PC-3 (cell line): ENCODE data around the gene ULBP1. TPM values are rescaled to one million over a fixed set of nuclear protein-coding genes. Genes with fewer than 3 reads are reported as not detected.
"Not testable (repeated sequence)": the region's sequence is repeated elsewhere in the genome, so short reads cannot be mapped to it uniquely, and the experiment has no call there.

ENCODE experiments used
- ATAC-seq: fragments of 200-7000 bp; cut with Tn5 transposase; 2 replicates; pipeline ENCODE4 v1.9.1; 2020; ENCODE audit warnings: mild to moderate bottlenecking, moderate library complexity
- BruUV-seq: library from RNA; stranded (reverse); fragments of 400-500 nt; replicated peaks from 2 replicates; lab custom pipeline; 2021; lab: Mats Ljungman, UMichigan
- CTCF ChIA-PET: fragments of 300-600 bp; sonication (Branson Sonifier 250); formaldehyde crosslinking; loops from one replicate; lab custom pipeline; 2022; ENCODE audit warnings: antibody characterized with exemption; lab: Charles Lee
- POLR2A ChIA-PET: fragments of 300-600 bp; sonication (Branson Sonifier 250); formaldehyde crosslinking; loops from one replicate; lab custom pipeline; 2022; ENCODE audit warnings: antibody characterized with exemption; ENCODE audit not compliant: unreplicated experiment; lab: Charles Lee
- DNase-seq: peaks from one replicate; pipeline ENCODE4 v3.0.0-alpha.2; 2015
- H2AFZ ChIP-seq: fragments of 300-600 bp; sonication (generic); 2 replicates; pipeline ENCODE4 v1.6.0; 2016; ENCODE audit warnings: antibody characterized with exemption, low read length
- H3F3A ChIP-seq: fragments of 300-600 bp; sonication (generic); one replicate; pipeline ENCODE4 v1.6.0; 2017; ENCODE audit warnings: antibody characterized with exemption, low read length, control low read depth, mild to moderate bottlenecking; ENCODE audit not compliant: unreplicated experiment
- H3K27ac ChIP-seq: fragments of 300-600 bp; sonication (generic); 2 replicates; pipeline ENCODE4 v1.5.1; 2016; ENCODE audit warnings: mild to moderate bottlenecking, low read length
- H3K27me3 ChIP-seq: fragments of 300-600 bp; sonication (generic); 2 replicates; pipeline ENCODE4 v1.6.1; 2016; ENCODE audit warnings: low read length, mixed read lengths
- H3K36me3 ChIP-seq: fragments of 300-600 bp; sonication (generic); 2 replicates; pipeline ENCODE4 v1.6.1; 2016; ENCODE audit warnings: low read depth, mixed run types, low read length, mixed read lengths
- H3K4me1 ChIP-seq: fragments of 300-600 bp; sonication (generic); 2 replicates; pipeline ENCODE4 v1.5.1; 2016; ENCODE audit warnings: low read length; ENCODE audit not compliant: insufficient read depth
- H3K4me2 ChIP-seq: fragments of 300-600 bp; sonication (generic); 2 replicates; pipeline ENCODE4 v1.6.0; 2016; ENCODE audit warnings: low read length
- H3K4me3 ChIP-seq: fragments of 300-600 bp; sonication (generic); 2 replicates; pipeline ENCODE4 v1.5.1; 2016; ENCODE audit warnings: mild to moderate bottlenecking, low read length, mixed read lengths
- H3K79me2 ChIP-seq: fragments of 300-600 bp; sonication (generic); 2 replicates; pipeline ENCODE4 v1.6.1; 2017; ENCODE audit warnings: low read length, mixed read lengths
- H3K9ac ChIP-seq: fragments of 300-600 bp; sonication (generic); 2 replicates; pipeline ENCODE4 v1.6.0; 2016; ENCODE audit warnings: mild to moderate bottlenecking, low read length
- H3K9me2 ChIP-seq: fragments of 300-600 bp; sonication (generic); replicated peaks from 2 replicates; pipeline ENCODE4 v1.6.1; 2016; ENCODE audit warnings: mixed run types, low read length, mixed read lengths
- H3K9me3 ChIP-seq: fragments of 300-600 bp; sonication (generic); 2 replicates; pipeline ENCODE4 v1.6.1; 2016; ENCODE audit warnings: low read length, mixed read lengths
- H4K20me1 ChIP-seq: fragments of 300-600 bp; sonication (generic); 2 replicates; pipeline ENCODE4 v1.6.1; 2016; ENCODE audit warnings: low read length, mixed read lengths
- EZH2 ChIP-seq: fragments of 300-600 bp; sonication (generic); IDR thresholded peaks from one replicate; pipeline ENCODE4 v1.6.1; 2017; ENCODE audit warnings: antibody characterized with exemption, mild to moderate bottlenecking, low read length; ENCODE audit not compliant: unreplicated experiment
- EZH2phosphoT487 ChIP-seq: fragments of 300-600 bp; sonication (generic); IDR thresholded peaks from 2 replicates; pipeline ENCODE4 v1.6.1; 2018; ENCODE audit warnings: mild to moderate bottlenecking, antibody characterized with exemption, low read length, borderline replicate concordance
- intact Hi-C: fragments of 100-400 bp; cut with micrococcal nuclease; formaldehyde crosslinking; loops from 2 replicates; pipeline ENCODE4 v1.9.0; 2023
- total RNA-seq: library from RNA; depleted of rRNA; stranded (reverse); fragments of >200 nt; gene quantifications from 2 replicates; pipeline ENCODE4 v1.2.3, GENCODE V29; 2014

The ULBP1 gene
- total RNA-seq, 1 experiment from 2014 or later = 0.87 TPM

DNA sequence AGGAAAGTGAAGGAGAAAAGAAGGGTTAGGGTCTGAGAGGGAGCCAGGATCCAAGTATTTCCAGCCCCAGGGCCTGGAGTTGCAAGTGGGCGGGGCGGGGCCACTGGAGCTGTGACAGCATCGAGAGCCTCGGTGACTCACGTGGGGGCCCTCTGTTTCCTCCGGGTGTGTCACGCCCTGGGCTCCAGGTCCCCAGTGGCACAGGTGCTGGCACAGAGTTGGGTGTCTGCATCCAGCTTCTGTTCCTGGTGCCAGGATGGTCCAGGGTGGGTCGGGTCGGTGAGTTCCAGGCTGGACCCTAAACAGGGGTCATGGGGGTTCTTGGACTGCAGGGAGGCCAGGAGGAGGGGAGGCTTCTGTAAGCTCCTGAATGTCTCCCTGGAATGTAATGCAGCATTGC is 44.8 kb downstream of the ULBP1 start:
- no peaks in the 10 kb centered on the region for H3K27me3 ChIP-seq

DNA sequence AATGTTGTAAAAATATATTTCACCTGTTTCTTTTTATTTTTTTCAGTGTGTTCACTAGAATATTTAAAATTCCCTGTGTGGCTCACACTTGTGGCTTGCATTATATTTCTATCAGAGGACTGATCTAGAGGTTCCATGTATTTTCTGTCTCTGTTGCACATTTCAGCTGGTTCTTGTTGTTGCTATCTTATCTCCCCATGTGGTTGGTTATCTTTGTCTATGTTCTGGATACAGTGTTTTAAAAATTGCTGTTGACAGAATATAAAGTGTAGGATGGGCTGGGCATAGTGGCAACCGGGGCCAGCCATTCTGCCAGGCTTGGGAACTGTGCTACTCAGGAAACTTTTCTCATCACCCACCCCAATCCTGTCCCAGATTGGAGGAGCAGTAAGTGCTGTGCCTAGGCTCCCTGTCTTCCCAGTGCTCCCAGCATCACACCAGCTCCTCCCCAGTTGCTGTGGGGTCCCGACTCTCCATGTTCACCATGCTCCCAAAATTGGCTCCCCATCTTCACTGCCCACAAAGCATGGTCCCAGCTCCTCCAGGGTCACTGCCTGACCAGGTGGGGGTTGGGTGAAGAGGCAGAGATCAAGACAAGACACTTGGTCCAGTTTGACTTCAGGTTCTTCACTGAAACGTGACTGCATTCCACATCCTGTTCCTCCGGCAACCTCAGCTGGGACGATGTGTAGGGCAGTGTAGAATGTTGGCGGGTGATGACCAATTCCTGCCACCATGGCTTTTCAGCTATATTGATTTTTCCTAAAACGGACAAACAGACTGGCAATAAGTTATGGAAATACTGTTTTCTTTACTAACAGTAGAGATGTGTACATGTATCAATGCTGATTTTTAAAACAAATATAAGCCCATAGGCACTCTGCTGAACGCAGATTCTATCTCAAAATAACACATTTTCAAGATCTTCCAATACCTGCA is 49.4 kb downstream of the ULBP1 start:
- POLR2A ChIA-PET = interaction anchor here (0.7 kb wide), 1 partner anchor 85 kb away, joined by 15 read pairs; no protein-coding TSS in a partner anchor
- H3K79me2 ChIP-seq, H4K20me1 ChIP-seq, H3K27ac ChIP-seq, ATAC-seq, H3K36me3 ChIP-seq, H3F3A ChIP-seq, H2AFZ ChIP-seq, CTCF ChIA-PET, BruUV-seq, H3K9me2 ChIP-seq, H3K9me3 ChIP-seq, H3K4me1 ChIP-seq, H3K27me3 ChIP-seq, H3K9ac ChIP-seq, H3K4me2 ChIP-seq, H3K4me3 ChIP-seq, DNase-seq: not testable (repeated sequence)
- intact Hi-C loops = loop anchor here (10.0 kb wide), 1 partner anchor 288 kb away; no protein-coding TSS in a partner anchor

More for the DNA sequence above, 44.8 kb downstream of the ULBP1 start:
- H3K4me1 ChIP-seq = peaks cover 9% of the 10 kb centered on the region
- intact Hi-C loops = no loop called here
- DNase-seq (peak; percentile 66), ATAC-seq (0 out of 2 replicates have a peak, but pooled peaks have one; percentile 18)
- H3K9me3 ChIP-seq = no peaks in the 10 kb centered on the region
- no peak overlapping the region for H3K9ac ChIP-seq
- no peaks in the 10 kb centered on the region for H3K79me2 ChIP-seq
- no peaks in the 10 kb centered on the region for H3K36me3 ChIP-seq
- no TSS peak for BruUV-seq
- no peak for TF ChIP-seq EZH2phosphoT487
- TF ChIP-seq EZH2 = no peak
- H3K27ac ChIP-seq = no peak overlapping the region
- no peak overlapping the region for H2AFZ ChIP-seq
- ChIA-PET CTCF (no interaction called here), POLR2A (interaction anchor here (0.6 kb wide), 1 partner anchor 168 kb away, joined by 5 read pairs; no protein-coding TSS in a partner anchor)
- H3K4me2 ChIP-seq = 0 out of 2 replicates have a peak overlapping the region, but pooled peaks have one; percentile 31
- H3F3A ChIP-seq = no peaks in the 10 kb centered on the region
- no peaks in the 10 kb centered on the region for H3K9me2 ChIP-seq
- no peak overlapping the region for H3K4me3 ChIP-seq
- no peaks in the 10 kb centered on the region for H4K20me1 ChIP-seq

DNA sequence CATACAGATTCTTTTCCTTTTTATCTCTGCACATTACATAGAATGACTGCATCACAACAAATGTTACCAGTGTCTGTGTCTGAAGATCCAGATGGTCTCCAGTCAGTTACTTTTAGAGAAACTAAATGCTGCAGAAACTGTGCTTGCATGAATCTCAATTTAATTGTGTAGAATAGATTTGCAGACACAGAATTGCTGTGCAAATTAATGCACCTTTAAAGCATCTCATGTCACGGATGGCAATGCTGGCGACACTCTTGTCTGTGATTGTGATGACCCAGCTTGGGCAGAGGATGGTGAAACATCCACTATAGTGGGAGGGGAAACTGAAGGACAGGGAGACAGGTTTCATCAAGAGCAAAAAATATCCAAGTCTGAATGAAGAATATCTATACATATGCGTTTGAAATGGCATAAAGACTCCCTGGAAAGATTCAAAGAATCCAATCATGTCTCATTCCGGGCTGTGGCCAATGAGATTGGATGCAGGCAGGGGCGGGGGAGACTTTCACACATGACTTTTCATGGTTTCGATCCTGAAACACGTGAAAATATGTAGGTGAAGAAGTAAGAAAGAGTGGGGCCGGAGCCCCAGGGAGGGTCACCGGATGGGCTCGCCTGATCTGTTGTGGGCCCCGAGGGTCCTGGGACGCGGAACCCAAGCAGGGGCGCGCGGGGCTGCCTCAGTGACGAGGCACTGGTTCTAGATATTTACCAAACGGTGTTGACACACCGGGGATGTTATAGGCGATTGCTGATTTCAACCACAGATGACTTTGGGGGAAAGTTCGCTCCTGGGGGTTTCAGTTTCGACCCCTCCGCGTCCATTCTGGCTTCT is 50.3 kb downstream of the ULBP1 start:
- POLR2A ChIA-PET = not testable (repeated sequence)

DNA sequence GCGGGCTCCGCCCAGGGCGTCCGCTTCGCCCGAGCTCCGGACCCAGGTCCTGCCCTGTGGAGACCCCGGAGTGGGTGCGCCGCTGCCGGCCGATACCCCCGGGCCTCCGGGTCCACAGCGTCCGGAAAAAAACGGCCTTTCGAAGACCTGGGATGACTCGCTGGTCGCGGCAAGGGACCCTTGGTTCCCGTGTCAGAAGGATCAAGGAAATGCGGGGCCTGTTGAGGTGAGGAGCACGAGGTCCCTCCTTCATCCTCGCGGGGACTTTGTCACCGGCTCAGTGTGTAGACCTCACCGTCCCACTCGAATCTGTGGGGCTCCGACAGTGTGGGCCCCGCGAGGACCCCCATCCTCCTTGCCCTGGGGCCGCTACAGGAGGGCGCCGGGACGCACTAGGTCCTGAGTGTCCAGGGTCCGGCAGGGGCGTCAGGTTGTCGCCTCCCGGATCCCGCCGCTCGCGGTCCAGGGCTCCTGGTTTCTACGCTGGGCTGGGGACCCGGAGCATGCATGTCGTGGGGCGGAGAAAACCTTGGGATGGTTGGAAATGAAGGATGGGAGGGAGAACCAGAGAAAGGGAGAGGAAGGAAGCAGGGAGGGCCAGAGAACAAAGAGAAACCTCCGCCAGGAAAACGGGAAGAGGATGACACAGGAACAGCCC is 51.0 kb downstream of the ULBP1 start:
- CTCF ChIA-PET, H3K9ac ChIP-seq, H3F3A ChIP-seq, H3K79me2 ChIP-seq, H3K4me1 ChIP-seq, H3K9me3 ChIP-seq, H3K27ac ChIP-seq, H3K27me3 ChIP-seq, DNase-seq, POLR2A ChIA-PET, H3K9me2 ChIP-seq, H4K20me1 ChIP-seq, ATAC-seq, BruUV-seq, H3K36me3 ChIP-seq: not testable (repeated sequence)
- peak overlapping the region; percentile 62 for H3K4me2 ChIP-seq
- H2AFZ ChIP-seq = peak overlapping the region; percentile 57
- H3K4me3 ChIP-seq = peak overlapping the region; percentile 44
- intact Hi-C loops = loop anchor here (5.0 to 10.0 kb wide), 3 partner anchors 290 to 803 kb away; partner anchors contain the start of gene GINM1

More for the DNA sequence above, 50.3 kb downstream of the ULBP1 start:
- H3K4me3 ChIP-seq, H2AFZ ChIP-seq, H3K27me3 ChIP-seq, H3K36me3 ChIP-seq, H3K9me2 ChIP-seq, H3K4me2 ChIP-seq, DNase-seq, BruUV-seq, H3K9ac ChIP-seq, H3K79me2 ChIP-seq, H3K9me3 ChIP-seq, H3K27ac ChIP-seq, H4K20me1 ChIP-seq, H3F3A ChIP-seq, H3K4me1 ChIP-seq, CTCF ChIA-PET, ATAC-seq: not testable (repeated sequence)
- intact Hi-C loops = loop anchor here (10.0 kb wide), 1 partner anchor 289 kb away; no protein-coding TSS in a partner anchor

DNA sequence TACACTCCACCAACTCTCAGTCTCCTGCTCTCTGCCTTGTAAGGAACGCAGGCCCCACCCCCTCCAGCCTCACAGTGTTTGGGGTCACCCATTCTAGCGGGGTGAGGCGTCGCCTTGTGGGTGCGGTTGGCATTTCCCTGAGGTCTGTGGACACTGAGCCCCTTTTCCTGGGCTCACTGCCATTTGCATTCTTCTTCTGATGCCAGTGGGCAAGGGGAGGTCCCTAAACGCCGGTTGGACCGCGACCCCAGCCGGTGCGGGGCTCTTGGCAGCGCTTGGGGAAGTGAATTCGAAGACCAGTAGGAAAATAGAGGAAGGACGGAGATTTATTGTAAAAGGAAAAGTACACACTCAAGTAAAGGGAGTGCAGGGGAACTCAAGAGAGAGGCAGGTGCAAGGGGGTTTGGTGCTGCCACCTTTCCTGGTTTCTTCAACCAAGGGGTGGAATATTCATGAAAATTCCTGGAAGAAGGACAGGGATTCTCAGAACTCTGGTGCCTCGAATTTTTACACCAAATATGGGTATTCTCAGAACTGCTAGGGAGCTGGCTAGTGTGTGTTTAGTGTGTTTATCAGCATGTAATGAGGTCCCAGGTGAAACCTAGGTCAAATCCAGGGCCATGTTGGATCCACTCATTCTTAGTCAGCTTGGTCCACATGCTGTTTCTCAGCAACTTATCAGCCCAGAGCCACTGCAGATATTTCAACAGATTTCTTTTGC is 51.7 kb downstream of the ULBP1 start:
- CTCF ChIA-PET = not testable (repeated sequence)
- peak overlapping the region; percentile 44 for H3K4me3 ChIP-seq

More for the DNA sequence above, 51.7 kb downstream of the ULBP1 start:
- H3K9me3 ChIP-seq, H3K36me3 ChIP-seq, H3K79me2 ChIP-seq, H3K4me1 ChIP-seq, BruUV-seq, H3F3A ChIP-seq, H3K9ac ChIP-seq, H3K9me2 ChIP-seq, H4K20me1 ChIP-seq, POLR2A ChIA-PET, H3K27me3 ChIP-seq, DNase-seq, H3K27ac ChIP-seq: not testable (repeated sequence)
- H2AFZ ChIP-seq = peak overlapping the region; percentile 57
- peak; percentile 58 for ATAC-seq
- intact Hi-C loops = loop anchor here (5.0 to 10.0 kb wide), 3 partner anchors 291 to 802 kb away; partner anchors contain the start of gene GINM1
- H3K4me2 ChIP-seq = peak overlapping the region; percentile 62
